ENCODE data around the gene PRDM16.

Gene PRDM16

DNA sequence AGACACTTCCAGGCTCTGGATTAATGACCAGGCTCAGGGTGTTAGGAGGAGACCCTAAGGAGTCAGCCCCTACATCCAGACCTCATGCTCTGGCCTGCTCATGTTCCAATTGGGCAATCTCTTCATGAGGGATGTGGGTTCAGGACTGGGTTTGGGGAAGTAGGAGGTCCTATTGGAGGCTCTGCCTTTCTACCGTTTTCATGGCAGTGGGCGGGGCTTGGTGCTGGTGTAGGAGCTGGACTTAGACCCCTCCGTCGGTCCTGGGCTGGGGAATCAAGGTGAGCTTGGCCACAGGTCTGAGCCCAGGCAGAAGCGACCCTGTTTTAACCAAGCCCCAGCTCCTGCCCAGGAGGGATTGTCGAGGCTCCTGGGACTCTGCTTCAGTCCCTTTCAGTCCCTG lies 123.4 kb downstream of the PRDM16 start:
- DNase-seq, result no peak

DNA sequence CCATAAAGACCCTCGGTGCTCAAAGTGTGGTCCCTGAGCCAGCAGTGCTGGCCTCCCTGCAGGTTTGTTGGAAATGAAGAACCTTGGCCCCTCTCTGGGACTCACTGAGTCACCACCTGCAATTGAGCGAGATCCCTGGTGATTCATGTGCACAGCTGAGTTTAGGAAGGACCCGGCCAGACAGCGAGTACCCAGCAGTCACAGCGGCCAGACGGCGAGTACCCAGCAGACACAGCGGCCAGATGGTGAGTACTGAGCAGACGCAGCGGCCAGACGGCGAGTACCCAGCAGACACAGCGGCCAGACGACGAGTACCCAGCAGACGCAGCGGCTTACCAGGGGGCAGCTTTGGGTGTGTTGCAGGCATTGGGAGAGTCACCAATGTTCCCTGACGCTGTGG lies 123.8 kb downstream of the PRDM16 start:
- no peak for DNase-seq

DNA sequence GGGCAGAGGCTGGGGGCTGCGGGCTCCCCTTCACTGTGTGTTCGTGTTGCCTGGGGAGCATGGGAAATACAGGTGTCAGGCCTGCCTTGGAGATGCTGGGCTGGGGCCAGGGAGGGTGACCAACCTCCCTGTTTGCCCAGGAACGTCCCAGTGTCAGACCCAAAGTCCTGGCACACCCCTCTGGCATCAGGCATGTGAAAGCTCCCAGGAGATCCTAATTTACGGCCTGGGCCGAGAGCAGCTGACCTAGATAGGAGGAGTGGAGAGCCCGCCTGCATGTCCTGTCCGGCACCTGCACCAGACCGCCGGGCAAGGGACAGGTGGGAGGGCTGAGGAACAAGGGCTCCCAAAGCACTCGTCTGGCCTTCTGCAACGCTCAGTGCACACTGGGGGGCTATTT lies 124.8 kb downstream of the PRDM16 start:
- no peak for DNase-seq

DNA sequence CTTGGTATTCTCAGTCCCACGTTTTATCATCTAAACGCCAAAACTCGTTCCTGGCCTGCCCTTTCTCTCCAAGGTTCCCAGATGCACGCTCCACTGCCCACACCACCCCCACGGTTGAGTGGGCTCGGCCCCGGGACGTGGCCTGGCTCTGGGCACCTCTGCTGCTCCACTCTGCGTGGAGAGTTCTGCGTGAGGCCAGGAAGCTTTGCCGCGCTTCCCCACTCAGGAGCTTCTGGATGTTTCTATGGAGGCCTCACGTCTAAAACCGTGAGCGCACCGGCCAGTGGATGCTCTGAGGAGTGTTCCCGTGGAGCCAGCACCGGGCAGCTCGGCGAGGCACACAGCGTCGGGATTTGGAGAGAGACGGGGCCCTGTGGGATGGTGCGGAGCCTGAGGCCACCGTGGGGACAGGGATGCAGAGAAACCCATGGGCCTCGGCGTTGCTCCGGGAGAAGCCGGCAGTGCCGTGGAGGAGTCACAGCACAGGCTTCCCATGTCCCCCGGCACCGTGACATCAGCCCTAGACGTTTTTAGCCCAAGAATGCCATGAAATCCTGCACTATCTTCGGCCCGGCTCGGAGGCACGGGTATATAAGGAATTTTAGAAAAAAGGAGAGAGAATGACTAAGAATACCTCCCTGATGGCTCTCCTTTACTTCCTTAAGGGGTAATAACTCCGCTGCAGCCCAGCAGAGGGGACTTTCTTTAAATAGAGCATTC lies 125.9 kb downstream of the PRDM16 start:
- DNase-seq, result no peak

DNA sequence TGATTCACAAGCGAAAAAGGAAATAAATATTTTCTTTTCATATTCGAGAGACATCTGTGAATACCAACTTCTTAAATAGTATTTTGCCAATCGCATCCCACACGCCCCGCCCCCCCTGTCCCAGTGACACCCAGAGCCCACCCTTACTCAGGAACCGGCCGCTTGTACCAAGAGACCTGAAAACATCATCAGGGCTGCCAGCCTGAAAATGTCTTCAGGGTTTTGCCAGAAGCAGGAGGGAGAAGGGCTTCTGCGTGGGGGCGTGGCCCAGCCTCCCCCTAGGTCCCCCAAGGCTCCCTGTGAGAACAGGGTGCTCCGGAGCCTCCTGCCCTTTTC lies 126.4 kb downstream of the PRDM16 start:
- no peak for DNase-seq

DNA sequence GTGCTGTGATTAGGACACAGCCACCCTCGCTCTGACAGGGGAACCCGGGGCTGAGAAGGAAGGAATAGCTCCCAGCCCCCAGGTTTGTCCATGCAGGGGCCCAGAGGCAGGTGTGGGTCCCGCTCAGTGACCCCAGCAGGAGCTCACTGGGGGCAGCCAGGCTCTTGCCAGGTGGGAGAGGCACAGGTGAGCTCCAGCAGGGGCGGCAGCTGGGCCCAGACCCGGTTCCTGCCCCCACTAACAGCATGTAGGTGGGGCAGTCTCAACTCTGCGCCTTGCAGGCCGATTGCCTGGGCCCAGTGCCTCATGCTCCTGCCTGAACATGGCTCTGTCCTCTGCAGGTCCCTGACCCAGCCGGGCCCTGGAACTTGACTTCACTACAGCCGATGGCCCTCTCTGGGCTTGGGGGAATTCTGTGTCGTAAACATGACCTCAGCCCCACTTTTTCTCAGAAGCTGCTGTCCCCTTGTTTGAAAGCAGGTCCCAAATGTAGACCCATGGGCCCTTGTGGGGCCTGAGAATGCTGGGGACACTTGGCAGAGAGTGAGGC lies 127.0 kb downstream of the PRDM16 start:
- no peak for DNase-seq

DNA sequence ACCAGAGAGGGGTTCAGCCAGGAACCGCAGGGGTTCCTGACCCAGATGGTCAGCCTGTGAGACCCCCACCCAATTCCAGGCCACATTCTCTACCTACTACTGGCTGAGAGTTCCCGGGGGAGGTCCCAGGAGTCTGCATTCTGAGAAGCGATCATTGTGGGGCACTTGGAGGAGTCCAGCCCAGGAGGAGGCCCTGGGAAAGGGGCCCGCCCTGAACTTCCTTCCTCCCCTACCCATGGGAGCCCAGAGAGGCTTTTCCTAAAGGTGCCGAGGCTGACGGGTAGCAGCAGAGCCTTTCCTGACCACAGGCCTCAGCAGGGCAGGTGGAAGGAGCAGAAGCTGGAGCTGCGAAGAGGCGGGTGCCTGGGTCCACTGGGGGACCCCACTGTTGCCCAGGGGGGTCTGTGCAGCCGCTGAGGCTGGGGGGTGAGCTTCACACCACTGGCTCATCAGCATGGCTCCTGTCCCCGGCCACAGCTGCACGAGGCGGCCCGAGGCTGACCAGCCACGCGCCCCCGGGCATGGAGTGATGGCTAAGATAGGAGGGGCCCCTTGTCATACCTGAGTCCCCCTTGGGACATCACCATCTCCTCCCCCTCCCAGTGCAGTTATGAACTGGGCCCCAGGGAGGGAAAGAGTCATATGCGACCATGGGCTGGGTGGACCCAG lies 127.7 kb downstream of the PRDM16 start:
- DNase-seq, result no peak

DNA sequence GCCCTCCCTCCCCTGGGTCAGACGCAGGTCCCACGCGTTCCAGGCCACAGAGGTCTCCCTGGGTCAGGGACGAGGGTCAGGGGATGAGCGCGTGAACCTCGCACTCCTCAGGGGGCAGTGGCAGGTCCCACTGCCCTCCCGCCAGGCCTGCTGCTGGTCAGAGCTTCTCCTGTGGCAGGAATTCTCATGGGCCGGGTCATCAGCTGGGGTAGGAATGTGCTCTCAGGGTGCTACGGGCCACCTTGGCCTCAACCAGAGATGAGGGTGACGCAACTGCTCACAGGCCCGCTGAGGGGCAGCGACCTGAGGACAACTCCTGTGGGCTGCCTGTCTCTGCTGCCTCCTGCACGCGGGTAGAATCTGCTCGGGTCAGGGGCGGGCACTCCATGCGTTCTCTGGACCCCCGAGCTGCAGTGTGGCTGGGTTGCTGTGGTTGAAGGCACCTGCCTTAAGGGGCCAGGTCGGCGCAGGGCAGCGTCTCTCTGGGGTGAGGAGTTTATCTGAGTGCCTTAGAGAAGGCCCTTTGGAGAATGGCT lies 128.8 kb downstream of the PRDM16 start:
- no peak for DNase-seq

DNA sequence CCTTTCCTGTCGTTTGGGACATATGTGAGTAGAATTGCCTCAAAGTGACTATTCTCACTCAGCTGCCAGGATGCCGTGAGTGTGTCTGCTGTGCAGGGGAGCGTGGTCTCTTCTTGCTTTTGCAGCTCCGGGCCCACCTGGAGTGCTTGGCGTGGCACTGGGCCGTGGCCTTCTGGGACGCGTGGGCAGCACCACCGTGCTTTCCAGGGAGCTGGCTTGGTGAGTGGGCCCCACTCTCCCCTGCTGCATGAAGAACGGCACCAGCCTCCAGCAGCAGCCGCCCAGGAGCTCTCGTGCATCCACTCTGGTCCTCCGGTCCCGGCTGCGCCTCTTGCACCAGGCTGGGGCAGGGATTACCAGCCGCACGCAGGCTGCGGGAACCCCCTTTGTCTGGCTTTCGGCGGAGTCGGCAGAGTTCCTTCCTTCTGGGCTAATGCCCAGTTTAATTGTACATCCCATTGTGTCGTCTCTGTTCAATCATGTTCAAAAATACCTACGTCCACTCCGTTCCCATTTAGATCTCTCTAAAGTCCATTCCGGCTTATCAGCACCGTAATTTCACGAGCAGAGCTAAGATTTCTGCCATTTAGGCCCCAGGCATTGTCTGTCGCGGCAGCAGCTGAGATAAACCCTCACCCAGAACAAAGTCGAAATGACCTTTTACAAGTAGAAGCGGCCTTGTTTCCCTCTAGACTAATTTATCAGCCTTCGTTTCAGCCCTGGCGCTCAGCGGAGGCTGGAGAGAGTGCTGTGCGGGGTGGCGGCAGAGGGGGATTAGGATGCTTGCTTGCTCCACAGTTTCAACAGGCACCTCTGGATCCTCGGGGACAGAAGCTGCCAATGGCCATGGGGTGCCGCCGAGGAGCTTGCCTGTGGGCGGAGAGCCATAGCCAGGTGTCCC lies 129.6 kb downstream of the PRDM16 start:
- no peak for DNase-seq

DNA sequence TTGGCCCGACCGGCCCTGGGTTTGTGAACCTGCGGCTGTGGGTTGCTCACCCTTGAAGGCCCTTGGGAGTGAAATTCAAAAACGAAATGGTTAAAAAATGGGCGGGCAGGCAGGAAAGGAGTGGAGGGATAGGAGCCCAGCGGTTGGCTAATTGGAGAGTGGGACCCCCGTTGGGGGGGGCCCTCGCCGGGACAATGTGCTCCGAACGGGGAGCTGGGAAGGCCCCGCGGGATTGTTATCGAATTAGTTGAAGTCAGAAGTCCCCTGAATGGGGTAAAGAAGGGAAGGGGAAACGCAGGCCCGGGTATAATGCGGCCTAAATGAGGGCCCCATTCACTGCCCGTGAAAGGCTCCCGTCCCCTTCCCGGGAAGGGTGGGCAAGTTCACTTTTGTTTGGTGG lies 135.7 kb downstream of the PRDM16 start:
- DNase-seq, result no peak

DNA sequence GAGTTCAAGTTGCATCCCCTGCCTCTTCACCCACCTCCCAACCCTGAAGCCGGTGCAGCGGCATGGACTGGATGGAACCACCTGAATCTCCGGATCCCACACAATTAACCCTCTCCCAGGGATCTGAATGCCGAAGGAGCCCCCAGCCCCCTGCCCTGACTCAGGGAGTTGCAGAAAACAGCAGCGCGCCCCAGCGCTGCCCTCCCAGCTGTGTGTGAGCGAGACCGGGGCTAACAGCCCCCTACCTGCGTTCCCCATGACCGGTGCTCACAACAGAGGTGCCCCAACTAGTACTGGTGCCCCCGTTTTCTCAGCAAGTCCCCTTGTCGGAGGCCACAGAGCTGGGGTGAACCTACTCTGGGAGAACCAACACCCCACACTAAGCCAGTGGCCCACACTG lies 136.8 kb downstream of the PRDM16 start:
- no peak for DNase-seq

DNA sequence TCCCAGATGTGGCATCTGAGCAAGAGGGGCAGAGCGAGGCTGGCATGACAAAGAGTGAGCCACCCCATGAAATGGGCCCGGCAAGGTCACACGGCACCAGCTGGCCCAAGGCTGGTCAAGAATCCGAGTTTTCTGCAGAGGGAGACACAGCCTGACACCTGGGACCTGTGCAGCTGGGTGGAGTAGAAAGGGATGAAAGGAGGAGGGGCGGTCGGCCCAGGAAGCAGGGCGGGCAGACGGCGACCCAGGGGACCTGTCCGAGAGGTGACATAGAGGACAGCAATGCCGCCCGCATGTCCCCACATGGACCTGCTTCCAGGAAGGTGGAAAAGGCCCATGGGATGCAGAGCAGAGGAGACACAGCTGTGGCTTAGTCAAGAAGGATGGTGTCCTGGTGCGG lies 137.7 kb downstream of the PRDM16 start:
- no peak for DNase-seq

DNA sequence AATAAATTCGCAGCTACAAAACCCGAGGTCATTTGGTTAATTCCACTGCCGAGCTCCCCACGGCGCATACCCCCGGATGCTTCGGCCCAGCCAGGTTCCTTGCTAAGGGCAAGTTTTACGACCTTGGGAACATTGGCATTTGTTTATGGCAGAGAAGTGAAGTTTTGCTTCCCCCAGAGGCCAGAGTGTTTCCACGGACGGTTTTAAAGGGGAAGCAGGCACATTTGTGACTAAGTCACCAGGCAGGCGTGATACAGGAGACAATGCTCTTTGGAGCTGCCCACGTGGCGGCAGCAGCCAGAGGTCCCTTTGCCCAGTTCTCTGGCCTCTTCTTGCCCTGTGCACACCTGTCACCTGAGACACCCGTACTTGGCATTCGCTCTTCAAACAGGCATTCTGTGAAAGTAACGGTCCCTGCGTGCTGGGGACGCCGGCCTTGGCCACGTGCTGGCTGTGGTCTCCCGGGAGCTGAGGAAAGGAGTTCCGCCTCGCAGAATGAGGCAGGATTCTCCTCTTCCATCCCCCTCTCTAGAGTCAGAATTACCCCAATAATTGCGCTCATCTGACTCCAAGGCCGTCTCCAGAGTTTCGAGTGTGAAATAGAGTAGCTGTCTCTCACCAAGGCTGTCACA lies 138.3 kb downstream of the PRDM16 start:
- DNase-seq, result no peak

DNA sequence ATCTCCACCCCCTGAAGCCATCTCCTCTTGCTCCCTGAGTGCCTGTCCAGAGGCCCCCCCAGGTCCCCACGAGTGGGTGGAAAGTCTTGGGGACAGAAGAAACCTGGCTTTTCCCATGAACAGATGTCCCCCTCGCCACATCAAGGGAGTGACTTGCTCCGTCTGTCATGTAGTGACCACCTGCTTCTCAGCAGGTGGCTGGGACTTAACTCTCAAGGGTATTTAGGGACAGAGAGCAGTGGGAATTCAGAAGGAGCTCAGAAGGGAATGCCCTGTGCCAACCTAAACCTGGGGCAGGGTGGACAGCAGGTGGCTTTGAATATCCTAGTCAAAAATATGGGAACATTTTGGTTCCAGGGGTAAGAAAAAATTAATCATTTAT lies 139.8 kb downstream of the PRDM16 start:
- no peak for DNase-seq

DNA sequence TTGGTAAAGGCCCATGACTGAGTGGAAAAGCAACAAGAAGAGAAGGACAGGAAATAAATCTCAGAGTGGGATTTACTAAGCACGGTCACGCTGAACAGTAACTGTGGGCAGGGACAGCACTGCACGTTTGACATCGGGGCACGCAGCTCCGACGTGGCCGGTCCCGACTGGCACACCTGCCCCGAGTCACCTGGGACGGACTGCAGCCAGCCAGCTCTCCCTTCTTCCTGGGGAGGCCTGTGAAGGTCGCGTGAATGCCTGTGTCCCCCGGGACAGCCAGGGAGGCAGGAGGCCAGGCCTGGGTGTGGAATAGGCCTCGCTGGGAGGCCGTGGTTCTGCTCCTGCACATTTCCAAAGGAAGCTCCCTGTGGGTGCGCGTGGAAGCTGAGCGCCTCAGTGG lies 140.2 kb downstream of the PRDM16 start:
- no peak for DNase-seq

DNA sequence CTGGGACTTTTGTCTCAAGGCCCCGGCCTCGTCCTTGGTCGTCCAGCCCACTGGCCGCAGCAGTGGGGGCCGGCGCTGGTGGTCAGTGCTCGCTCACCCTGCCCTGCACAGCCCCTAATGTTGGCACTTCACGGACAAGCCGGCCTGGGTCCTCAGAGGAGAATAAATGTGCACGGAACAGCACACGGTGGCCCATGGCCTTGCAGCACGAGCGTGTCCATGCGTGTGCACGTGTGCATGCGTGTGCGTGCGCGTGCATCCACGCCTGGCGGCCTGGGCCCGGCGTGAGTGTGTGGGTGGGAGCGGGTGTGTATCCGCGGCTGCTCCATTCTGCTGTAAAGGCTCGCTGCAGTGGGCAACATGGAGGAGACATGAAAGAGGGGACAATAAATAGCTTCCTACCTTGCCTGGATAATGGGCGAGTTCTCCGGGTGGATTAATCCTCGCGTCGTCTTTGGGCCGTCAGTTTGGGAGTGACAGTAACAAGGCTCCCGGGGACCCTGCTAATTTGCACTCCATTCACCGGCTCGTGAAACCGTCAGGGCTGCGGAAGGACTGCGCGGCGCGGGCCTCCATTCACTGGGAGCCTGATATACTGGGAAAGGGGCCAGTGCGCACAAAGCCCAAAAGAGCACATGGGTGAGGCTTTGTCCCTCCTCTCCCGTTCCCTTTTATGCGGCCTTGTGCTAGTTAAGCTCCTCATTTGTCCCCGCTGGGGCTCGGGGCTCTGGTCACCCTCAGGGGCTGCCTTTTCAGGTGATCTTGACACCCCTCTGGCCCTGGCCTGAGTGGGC lies 142.8 kb downstream of the PRDM16 start:
- no peak for DNase-seq

DNA sequence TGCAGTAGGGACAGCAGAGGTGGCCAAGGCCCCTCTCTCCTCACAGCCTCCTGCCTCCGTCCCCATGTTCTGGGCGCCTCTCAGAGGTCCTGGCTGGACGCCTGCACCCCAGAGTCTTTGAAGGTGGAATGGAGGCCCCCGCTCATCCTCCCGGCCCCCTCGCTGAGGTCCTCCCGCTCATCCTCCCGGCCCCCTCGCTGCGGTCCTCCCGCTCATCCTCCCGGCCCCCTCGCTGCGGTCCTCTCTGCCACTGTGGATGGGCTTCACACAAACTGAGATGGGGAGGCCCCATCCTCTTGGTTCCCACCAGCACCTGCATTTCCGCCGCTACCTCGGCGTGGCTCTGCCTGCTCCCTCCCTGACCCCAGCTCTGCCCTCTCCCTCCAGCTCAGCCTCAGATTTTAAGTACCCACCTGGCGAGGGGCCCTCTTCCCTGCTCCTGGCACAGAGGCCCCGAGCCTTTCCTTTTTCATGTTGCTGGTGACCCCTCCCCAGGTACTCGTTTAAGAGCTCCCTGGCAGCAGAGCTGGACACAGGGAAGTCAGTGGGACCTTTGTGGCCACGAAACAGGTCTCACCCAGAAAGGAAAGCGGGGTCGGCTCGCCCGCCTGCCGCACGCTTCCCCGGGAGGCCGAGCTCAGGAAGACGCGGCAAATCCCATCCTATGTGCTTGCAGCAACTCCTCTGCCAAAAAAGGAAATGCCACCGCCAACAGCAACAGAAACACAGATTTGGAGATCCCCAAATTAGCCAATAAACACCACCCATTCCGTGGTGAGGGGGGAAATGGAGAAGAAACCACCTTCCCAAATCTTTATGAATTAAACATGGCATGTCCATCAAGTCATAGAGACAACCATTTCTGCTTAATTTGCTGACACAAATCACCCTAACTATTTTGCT lies 143.7 kb downstream of the PRDM16 start:
- DNase-seq, result no peak

DNA sequence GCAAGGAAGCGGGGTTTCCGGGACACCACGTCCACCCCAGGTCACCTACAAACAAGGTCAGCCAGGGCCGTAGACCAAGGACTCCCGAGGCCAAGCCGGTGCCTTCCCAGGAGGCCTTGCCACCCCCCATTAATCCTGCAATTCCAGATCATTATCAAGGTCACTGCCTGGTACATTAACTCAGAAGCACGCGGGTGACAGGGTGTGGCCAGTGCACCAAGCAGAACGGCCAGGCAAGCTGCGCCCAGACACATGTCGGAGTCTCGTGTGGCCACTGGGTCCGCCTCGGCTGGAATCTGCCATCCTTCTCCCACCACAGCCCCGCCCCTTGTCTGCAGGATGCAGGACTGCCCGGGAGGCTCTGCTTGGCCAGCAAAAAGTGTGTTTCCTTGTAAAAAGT lies 144.7 kb downstream of the PRDM16 start:
- no peak for DNase-seq

DNA sequence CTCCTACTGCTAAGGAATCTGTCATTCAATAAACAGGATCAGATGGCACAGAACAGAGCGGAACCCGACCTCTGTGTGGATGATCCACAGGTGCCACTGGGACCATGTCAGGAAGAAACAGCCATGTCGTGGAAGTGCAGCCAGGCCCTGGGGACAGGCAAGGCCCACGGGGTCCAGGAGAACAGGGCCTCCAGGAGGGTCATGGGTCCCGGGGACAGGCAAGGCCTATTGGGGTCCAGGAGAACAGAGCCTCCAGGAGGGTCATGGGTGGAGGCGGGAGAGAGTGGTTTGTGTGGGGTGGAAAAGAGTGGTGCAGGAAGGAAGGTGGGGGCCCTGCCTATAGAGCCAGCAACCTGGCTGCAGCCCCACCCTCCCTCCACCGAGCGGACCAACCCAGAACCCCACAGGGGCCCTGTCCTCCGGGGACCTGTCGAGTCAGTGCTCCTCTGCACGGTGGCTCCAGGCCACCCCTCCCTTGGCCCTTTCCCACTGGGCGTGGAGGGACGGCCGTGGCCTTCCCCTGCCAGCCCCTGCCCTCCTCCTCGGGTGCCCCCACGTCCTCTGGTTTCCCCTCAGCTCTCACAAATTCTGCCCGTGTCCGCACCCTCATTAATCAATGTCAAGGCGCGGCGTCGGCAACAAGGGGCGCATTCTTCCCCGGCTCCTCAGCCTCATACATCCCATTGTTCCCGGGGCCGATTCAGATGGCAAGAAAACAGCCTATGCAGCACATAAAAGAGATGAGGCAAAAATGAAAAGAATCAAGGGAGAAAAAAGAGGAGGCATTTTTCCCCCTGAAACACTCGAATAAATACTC lies 146.4 kb downstream of the PRDM16 start:
- DNase-seq, result no peak

DNA sequence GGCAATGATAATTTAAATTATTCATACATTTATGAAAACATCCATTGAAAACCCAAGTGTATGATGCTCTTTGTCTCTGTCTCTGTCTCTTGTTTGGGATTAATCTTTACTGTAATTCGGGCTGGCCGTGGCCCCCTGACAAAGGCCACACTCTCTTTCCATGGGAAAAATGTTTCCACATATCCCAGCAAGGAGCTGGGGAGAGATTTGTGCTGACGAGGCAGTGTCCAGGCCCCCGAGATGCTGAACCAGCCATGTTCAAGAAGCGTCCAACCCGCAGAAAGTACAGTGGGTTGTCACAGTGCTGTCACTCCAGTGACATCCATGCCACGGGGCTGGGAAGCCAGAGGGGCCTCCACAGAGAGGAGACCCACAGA lies 147.0 kb downstream of the PRDM16 start:
- DNase-seq, result no peak

All from activated CD8-positive, alpha-beta memory T cell treated with anti-CD3 and anti-CD28 coated beads for 24 hours (primary cell).